PC-3 (cell line): Measurements from ENCODE around the gene LRPAP1.

Experiments used
- EZH2phosphoT487 ChIP-seq: fragments of 300-600 bp; sonication (generic); IDR thresholded peaks from 2 replicates; pipeline ENCODE4 v1.6.1; 2018; ENCODE audit warnings: mild to moderate bottlenecking, antibody characterized with exemption, low read length, borderline replicate concordance
- TF ChIP-seq, protein P1 (sequence below): fragments of 300-600 bp; sonication (generic); conservative IDR thresholded peaks from 2 replicates; pipeline ENCODE4 v1.5.1; 2017; ENCODE audit warnings: antibody characterized with exemption, low read depth, mild to moderate bottlenecking, low read length

DNA sequence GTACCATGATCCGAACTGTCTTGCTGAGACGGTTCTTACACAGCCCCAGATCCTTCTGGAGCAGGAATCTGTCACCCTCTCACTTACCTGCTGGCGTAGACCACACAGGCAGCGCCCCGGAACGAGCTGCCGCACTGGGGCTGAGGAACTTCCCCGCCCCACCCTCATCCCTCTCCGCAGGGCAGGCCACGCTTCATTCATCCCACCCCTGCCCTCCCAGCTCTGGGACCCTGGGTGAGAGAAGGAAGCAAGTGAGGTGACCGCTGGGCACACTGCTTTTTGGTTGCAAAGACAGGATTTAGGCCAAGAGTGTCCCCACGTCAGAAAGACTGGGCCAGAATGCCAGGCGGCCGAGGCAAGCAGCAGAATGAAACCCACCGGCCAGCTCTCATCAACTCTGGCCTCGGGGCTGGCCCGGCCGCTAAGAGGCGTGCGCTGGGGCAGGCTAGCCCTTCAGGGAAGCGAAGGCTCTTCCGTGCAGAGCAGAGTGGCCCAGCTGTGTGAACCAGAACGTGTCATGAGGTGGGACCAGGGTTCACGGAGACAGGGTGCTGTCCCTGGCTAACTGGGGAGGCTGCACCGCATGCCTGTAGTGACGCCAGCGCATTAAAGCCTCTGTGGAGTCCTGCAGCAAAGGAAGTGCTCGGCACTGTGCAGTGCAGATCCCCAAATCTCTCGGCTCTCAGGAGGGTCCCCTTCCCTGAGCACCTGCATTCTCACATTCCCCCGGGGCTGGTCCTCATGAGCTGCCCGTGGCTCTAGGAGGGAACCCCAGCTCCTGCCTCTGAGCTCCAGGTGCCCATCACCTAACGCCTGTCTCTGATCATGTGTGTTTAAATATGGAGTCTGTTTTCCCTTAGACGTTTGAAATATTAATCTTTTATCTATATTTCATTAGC, 6.4 kb downstream of the LRPAP1 start:
- TF ChIP-seq, protein P1, sequence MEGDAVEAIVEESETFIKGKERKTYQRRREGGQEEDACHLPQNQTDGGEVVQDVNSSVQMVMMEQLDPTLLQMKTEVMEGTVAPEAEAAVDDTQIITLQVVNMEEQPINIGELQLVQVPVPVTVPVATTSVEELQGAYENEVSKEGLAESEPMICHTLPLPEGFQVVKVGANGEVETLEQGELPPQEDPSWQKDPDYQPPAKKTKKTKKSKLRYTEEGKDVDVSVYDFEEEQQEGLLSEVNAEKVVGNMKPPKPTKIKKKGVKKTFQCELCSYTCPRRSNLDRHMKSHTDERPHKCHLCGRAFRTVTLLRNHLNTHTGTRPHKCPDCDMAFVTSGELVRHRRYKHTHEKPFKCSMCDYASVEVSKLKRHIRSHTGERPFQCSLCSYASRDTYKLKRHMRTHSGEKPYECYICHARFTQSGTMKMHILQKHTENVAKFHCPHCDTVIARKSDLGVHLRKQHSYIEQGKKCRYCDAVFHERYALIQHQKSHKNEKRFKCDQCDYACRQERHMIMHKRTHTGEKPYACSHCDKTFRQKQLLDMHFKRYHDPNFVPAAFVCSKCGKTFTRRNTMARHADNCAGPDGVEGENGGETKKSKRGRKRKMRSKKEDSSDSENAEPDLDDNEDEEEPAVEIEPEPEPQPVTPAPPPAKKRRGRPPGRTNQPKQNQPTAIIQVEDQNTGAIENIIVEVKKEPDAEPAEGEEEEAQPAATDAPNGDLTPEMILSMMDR, result no peak
- TF ChIP-seq EZH2phosphoT487, result no peak
